HG02870 (cell line): ENCODE data around the gene BIRC2.
"Not testable (repeated sequence)": the region's sequence is repeated elsewhere in the genome, so short reads cannot be mapped to it uniquely, and the experiment has no call there.

Source experiments
- ATAC-seq: cut with Tn5 transposase; IDR thresholded peaks from one replicate; pipeline ENCODE4 v1.9.1; 2021; ENCODE audit warnings: mild to moderate bottlenecking, moderate library complexity; ENCODE audit not compliant: unreplicated experiment

Gene BIRC2

DNA sequence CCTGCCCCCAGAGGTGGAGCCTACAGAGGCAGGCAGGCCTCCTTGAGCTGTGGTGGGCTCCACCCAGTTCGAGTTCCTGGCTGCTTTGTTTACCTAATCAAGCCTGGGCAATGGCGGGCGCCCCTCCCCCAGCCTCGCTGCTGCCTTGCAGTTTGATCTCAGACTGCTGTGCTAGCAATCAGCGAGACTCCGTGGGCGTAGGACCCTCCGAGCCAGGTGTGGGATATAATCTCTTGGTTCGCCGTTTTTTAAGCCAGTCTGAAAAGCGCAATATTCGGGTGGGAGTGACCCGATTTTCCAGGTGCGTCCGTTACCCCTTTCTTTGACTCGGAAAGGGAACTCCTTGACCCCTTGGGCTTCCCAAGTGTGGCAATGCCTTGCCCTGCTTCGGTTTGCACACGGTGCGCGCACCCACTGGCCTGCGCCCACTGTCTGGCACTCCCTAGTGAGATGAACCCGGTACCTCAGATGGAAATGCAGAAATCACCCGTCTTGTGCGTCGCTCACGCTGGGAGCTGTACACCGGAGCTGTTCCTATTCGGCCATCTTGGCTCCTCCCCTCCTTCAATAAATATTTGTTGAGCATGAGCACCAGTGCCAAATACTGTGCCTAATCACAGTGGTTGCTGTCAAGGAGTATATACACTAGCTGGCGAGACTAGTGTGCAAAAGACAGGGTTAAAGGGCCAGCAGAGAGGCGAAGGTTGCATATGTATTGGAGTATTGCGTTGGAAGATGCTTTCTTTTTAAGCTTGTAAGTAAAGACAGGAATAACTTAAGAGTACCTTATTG lies 27.8 kb downstream of the BIRC2 start:
- not testable (repeated sequence) for ATAC-seq

DNA sequence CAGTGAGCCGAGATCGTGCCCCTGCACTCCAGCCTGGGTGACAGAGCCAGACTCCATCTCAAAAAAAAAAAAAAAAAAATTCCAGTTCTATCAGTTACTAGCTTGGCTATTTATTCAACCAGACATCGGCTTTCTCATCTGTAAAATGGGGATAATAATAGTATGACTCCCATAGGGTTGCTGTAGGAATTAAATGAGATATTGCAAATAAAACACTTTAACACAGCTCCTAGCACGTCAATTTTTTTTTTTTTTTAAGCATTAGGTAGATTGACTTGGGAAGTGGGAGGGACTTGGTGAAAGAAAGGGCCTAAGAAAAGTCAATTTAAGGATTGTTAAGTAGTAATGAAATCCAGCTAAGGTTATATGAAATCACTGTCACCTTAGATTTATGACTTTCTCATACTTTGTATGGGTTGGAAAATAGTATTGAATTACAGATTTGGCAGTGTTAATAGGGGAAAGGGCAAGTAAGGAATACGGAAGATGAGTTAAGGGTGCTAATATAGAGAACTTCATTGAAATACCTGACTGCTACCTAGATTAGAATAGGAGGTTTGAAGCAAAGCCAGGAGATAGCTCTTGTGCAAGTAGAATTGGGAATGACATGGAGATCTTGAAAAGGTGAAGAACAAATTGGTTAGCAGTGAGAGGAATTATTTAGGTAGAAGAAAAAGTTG lies 28.8 kb downstream of the BIRC2 start:
- ATAC-seq, result no peak

DNA sequence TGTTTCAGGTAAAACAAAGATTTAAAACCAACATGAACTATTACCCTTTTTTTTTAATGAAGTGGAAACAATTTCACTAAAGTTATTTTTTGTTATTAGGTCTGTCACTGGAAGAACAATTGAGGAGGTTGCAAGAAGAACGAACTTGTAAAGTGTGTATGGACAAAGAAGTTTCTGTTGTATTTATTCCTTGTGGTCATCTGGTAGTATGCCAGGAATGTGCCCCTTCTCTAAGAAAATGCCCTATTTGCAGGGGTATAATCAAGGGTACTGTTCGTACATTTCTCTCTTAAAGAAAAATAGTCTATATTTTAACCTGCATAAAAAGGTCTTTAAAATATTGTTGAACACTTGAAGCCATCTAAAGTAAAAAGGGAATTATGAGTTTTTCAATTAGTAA lies 30.9 kb downstream of the BIRC2 start:
- no peak for ATAC-seq

DNA sequence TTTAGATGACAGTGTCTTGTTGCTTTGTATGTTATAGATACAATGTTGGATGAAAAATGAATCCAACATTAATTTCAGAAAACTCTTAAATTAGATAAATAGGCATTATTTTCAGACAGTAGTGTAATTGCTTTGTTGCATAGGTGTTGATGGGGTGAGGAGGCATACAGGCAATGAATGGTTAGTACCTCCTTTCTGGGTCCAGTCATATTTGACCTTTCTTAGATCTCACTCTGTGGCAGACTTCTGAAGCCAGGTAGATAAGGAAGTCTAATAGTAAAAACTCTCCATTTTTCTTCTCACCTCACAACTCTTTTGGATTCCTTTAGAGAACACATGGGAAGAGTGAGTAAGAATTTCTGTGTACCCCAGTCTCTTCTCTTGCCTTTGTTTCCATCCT lies 31.8 kb downstream of the BIRC2 start:
- no peak for ATAC-seq

DNA sequence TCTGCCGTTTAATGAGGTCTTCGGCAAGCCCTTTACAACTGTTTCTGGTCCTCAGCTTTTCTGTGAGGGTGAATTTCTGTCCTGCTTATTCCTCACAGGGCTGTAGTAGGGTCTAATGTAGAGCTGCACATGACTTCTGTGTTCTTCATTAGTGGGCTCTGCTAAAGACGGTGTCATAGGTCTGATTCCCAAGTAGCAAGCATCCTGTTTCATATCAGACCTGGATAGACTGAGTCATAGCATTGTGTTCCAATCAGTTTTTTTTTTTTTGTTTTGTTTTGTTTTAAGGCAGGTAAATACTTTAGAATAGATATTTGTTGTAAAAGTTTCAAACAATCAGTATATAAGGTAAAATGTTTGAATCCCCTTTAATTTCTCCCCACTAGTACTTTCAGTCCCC lies 35.4 kb downstream of the BIRC2 start:
- no peak for ATAC-seq

DNA sequence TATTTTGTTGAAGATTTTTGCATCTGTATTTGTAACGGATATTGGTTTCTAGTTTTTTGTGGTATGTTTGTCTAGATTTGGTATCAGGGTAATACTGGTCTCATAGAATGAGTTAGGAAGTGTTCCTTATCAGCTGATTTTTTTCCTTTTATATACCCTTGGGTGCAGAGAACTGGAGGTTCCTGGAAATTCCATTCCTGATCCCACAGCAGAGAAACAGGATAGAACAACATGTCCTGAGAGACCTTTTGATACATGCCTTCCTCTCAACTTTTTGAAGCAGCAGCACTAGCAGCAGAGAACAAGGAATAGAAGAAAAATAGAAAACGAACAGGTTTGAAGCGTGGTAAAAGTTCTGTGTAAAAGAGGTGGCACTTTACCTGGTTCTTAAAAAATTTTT lies 36.8 kb downstream of the BIRC2 start:
- no peak for ATAC-seq

DNA sequence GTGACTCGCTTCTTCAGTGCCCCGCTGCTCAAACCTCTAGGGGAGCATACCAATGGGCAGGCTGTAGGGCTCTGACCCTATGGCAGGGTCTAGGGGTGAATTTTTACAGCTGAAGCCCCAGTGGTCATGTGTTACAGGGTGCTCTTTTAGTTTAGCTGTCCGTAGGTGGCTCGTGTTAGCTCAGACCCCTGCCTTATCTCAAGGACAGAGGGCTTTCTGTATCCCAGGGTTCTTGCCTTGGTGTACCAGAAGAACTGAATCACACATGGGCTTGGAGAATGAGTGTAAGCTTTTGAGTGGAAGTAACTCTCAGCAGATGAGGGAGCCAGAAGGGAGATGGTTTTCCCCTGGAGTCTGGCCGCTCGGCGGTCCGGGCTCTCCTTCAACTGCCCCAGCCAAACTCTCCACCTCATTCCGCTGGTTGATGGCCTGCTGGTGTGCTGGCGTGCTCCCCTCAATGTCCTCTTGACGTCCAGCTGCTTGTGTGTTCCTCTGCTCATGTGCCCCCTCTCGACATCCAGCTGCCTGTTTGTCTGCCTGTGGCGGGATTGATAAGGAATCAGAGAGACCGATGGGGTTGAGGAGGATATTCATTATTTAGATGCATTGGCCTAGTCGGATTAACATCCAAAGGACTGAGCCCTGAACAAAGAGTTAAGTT lies 37.5 kb downstream of the BIRC2 start:
- no peak for ATAC-seq

DNA sequence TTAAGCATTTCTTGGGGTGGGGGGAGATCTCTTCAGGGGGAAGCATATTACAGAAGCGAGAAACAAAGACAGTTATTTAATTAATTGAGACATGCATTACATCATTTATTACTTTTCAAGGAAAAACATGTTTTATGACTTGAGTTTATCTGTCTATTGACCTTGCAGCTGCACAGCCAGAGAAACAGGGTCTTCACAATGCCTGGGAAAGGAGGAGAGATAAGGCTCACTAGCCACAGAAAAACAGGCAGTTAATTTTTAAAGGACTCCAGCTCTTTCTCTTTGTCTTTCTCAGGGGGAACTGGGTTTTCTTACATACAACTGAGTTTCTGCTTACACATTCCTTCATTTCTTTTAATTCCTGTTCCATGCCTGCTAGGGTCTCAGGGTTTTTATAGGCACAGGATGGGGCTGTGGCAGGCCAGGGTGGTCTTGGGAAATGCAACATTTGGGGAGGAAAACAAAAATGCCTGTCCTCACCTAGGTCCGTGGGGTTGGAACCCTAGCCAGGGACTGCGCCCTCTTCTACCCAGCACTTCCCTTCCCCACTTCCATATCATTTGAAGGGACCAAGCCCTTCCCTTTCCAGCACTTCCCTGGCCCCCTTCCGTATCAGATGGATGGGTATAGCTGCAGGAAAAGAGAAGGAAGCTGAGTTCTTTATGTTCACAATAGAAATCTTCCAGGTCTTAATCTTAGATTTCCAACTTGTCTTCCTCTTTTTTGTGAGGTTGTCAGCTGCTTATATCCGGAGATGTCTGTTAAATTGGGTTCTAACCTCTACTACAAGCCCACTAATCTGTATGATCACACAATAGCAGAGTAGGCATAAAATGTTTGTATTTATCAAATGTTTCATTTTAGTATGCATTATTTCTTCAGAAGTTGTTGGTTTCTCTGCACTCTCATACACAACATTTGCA lies 38.3 kb downstream of the BIRC2 start:
- ATAC-seq, result no peak

DNA sequence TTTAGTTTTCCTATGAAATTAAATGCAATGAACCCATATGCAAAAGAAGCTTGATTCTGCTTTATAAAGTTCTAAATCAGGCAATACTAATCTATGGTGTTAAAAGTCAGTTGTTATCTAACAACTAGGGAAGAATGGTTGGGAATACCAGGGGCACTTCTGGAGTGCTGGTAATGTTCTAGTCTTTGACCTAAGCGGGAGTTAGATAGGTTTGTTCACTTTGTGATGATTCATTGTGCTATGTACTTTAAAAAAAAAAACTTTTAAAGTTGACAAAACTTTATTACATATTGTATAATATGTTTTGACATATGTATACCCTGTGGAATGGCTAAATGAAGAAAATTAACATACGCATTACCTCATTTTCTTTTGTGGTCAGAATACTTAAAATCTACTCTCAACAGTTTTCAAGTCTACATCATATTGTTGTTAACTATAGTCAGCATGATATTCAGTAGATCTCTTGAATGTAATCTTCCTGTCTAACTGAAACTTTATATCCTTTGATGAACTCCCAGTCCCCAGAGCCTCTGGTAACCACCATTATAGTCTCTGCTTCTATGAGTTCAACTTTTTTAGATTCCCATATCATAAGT lies 39.2 kb downstream of the BIRC2 start:
- no peak for ATAC-seq

DNA sequence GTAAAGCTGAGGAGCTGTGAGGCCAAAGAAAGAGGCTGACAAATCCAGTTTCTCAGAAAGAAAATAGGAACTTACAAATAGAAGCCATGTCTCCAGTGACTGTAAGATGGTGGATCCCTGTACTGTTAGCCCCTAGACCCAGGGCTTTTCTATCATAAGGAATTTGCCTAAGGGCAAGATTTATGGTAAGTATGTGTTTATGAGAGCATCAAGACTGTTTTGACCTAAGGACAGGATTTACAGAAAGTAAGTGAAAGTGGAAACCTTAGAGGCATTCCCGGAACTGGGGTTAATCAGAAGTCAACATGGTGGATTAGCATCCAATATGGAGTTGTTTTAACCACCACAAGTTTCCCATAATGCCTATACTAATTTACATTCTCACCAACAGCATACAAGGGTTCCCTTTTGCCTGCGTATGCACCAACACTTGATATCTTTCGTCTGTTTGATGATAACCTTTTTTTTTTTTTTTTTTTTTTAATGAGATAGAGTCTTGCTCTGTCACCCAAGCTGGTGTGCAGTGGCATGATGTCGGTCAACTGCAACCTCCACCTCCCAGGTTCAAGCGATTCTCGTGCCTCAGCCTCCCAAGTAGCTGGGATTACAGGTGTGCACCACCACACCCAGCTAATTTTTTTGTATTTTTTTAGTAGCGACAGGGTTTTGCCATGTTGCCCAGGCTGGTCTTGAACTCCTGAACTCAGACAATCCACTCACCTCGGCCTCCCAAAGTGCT lies 40.2 kb downstream of the BIRC2 start:
- no peak for ATAC-seq

DNA sequence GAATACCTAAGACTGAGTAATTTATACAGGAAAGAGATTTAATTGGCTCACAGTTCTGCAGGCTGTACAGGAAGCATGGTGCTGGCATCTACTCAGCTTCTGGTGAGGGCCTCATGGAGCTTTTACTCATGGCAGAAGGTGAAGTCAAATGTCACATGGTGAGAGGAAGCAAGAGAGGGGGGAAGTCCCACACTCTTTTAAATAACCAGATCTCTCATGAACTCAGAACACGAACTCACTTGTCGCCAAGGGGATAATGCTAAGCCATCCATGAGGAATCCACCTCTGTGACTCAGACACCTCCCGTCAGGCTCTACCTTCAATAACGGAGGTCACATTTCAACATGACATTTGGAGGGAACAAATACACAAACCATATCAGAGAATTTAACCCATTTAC lies 42.2 kb downstream of the BIRC2 start:
- no peak for ATAC-seq

DNA sequence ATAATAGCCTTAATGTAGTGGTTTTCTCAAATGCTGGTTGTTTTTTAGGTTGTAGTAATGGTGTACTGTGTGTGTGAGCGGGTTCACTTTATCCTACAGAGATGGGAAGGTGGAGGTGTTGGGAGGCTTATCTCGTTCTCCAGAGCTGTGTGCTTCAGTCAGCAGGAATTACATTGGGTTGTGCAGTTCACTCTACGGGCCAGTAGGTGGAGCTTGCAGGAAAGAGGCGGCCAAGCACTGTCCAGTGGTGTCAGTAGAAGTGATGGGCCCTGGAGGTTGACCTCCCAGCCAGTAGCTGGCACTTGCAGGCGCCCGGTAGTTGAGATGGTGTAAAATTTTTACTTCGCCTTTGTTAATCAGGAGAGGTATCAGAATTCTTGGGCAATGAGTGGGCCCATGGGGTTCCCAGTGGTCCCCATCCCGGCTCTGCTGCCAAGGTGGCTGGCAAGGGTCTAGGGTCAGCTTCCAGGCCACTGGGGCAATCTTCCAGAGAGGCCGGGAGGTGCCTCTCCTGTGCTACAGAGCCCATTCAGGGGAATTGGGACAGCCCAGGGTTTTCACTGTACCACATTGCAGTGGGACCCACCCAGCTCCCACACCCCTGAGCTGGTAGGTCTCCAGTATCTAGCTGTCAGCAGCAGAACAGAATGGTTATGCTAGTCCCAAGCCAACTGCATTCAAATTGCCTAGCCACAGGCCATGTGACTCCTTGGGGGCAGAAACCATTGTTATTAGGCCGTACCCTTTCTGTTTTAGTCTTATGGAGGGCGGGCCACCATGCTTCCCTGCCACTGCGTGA lies 43.9 kb downstream of the BIRC2 start:
- peak; percentile 79 for ATAC-seq

DNA sequence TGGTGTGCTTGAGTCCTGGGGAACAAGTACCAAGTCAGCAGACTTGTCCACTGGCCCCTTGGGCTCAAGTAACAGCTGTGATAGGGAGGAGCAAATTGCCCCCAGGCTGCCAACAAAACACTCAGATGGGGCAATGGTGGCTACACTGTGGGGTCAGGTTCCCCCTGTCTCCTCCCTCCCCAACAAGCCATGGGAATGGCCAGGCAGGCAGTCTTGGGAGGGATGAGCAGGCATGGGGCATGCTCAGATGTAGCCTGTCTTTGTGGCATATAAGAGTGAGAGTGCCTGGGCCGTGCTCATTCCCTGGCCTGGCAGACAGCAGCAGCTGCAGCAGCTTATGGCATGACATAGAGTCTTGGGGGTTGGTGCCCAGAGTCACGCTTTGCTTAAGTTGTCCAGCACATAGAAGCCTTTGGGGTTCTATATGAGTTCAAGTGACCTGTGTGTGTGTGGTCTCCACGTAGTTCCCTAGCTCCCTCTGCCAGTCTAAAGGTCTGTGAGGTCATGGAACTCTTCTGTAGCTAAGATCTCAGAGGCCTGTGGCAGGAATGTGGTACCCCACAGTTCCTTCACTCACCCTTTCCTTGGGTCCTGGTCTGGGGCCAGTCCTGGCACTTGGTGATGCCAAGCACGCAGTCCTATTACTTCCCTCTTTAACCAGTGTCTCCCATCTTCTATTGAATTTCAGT lies 44.7 kb downstream of the BIRC2 start:
- ATAC-seq, result no peak

DNA sequence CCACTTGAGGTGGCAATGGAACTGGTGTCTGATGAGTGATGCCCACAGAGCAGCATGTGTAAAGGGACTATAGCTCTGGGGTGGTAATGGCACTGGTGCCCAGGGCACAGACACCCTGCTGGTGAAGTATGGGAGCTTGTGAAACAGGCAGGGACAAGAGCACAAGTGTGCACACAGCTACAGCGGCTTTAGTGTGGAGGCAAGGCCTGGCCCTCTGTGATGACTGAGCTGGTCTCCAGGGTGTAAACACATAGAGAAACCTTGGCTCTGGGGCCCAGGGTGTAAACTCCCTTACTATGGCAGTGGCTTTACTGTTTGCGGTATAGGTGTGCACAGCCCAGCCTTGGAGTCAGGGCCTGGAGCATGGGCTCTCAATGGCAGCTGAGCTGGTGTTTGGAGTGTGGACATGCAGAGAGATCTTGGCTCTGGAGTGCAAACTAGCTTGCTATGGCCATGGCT lies 46.3 kb downstream of the BIRC2 start:
- no peak for ATAC-seq

DNA sequence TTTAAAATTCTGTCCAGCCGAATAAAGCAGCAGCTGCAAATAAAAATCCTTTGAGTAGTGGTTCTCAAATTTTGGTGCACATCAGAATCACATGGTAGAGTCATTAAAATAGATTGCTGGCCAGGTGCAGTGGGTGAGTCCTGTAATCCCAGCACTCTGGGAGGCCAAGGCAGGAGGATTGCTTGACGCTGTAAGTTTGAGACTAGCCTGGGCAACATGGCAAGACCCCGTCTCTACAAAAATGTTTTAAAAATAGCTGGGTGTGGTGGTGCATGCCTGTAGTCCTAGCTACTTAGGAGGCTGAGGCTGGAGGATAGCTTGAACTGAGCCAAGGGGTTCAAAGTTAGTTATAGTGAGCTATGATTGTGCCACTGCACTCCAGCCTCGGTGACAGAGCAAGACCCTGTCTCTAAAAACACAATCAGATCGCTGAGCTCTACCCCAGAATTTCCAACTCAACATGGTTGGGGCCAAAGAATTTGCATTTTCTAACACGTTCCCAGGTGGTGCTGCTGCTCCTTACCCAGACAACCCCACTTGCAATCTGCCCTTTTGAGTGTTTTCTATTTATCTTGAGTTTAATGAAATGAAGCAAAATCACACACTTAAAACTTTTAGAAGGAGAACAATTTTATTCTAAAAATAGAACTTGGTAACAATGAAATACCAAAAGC lies 48.8 kb downstream of the BIRC2 start:
- no peak for ATAC-seq

DNA sequence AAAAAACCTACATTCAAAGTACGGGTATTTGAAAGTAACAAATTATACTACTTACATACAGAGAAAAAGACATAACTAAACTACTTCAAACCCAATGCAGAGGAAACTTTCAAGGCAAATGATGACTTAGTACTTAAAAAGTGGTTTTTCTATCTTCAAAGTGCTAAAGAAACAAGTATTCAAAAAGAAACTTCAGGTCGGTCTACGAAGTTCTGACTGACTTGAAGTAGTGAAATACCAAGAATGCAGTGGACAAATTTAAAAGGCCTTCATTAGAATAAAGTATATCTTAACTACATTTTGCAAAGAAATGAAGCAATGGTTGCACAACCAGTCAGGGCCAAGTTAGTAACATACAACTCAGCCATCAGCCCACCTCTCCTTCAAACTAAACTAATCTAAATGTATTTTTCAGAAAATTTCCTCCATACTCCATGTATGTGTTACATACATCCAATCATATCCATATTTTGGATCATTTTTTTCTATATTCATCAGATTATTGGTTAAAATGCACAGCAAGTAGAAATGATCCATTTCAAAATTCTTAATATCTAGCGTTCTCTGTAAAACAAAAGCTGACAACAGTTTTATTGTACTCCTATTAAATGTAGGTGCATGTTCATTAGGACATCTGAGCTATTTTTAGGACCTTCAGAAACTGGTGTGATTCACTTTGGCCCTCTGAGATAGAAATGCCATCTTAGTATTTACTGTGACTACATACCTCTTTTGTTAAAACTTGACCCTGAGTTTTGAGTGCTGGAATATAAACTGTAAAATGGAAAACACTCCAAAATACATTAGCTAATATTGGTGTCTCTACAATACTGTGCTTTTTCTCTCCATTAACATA lies 49.9 kb downstream of the BIRC2 start:
- ATAC-seq, result no peak

DNA sequence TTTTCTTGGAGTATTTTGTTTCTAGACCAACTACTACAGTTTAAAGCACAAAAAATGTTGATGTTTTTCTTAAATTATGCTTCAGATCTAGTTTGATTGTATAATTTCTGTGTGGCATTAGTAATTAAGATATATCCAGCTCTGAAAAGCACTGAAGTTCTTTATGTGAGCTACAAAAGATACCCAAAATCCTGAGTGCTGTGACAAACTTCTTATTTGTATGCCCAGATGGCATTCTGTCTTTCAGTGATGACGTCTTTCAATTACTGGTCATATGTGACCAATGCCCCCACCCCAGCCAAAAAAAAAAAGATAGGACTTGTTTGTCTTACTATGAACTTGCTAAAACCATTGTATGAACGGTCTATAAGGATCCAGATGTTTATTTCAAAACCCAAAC lies 51.3 kb downstream of the BIRC2 start:
- no peak for ATAC-seq
